ENCODE measurements around the gene SLC29A4.
"Not testable (repeated sequence)": the region's sequence is repeated elsewhere in the genome, so short reads cannot be mapped to it uniquely, and the experiment has no call there.

Gene SLC29A4

DNA sequence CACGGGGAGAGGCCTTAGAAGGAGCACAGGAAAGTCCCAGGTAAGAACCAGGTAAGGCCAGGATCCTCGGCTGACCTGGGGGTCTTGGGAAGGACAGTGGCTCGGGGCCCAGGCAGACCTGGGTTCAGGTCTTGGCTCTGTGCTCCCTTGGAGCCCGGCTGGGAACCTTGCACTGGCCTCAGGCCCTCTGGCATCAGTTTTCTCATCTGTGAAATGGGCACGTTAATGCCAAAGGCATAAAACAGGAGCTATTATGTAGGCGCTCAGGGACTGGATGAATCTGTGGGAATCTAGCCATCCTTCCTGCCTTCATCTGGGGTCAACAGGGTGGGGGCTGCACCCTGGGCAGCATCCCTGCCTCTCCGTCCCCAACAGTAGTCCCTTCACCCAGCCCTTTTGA, 8.3 kb upstream of the SLC29A4 start:
- Histone ChIP-seq H3K4me3 (ENCODE audit: insufficient read depth, low read depth, low read length, poor library complexity, severe bottlenecking) (no peak overlapping the region), H3K36me3 (ENCODE audit: control insufficient read depth, insufficient read depth, low read length) (no peaks in the 10 kb centered on the region), H3K9me3 (ENCODE audit: control insufficient read depth, low read length) (no peaks in the 10 kb centered on the region), H3K27ac (ENCODE audit: insufficient read depth, low read length, poor library complexity, severe bottlenecking) (no peak overlapping the region), H3K4me1 (ENCODE audit: control insufficient read depth, insufficient read depth, low read length, poor library complexity, severe bottlenecking) (no peaks in the 10 kb centered on the region), H3K27me3 (replicated peaks; ENCODE audit: control insufficient read depth, insufficient read depth, low read length, poor library complexity, severe bottlenecking) (no peaks in the 10 kb centered on the region)
- DNase-seq, result no peak

- H3K27ac ChIP-seq (ENCODE audit: insufficient read depth, low read length, poor library complexity, severe bottlenecking); DNase-seq; H3K9me3 ChIP-seq (ENCODE audit: control insufficient read depth, low read length); H3K36me3 ChIP-seq (ENCODE audit: control insufficient read depth, insufficient read depth, low read length); H3K4me1 ChIP-seq (ENCODE audit: control insufficient read depth, insufficient read depth, low read length, poor library complexity, severe bottlenecking); H3K27me3 ChIP-seq (replicated peaks; ENCODE audit: control insufficient read depth, insufficient read depth, low read length, poor library complexity, severe bottlenecking); H3K4me3 ChIP-seq (ENCODE audit: insufficient read depth, low read depth, low read length, poor library complexity, severe bottlenecking): not testable (repeated sequence)
Observed at GRCh38 chr7:5274985-5275431, 7.7 kb upstream of the SLC29A4 start.

GRCh38 chr7:5275510-5275909, 7.2 kb upstream of the SLC29A4 start:
- not testable (repeated sequence) for H3K27me3 ChIP-seq (replicated peaks; ENCODE audit: control insufficient read depth, insufficient read depth, low read length, poor library complexity, severe bottlenecking); H3K4me1 ChIP-seq (ENCODE audit: control insufficient read depth, insufficient read depth, low read length, poor library complexity, severe bottlenecking); H3K27ac ChIP-seq (ENCODE audit: insufficient read depth, low read length, poor library complexity, severe bottlenecking); H3K9me3 ChIP-seq (ENCODE audit: control insufficient read depth, low read length); H3K36me3 ChIP-seq (ENCODE audit: control insufficient read depth, insufficient read depth, low read length); DNase-seq; H3K4me3 ChIP-seq (ENCODE audit: insufficient read depth, low read depth, low read length, poor library complexity, severe bottlenecking)

GRCh38 chr7:5276123-5276522, 6.6 kb upstream of the SLC29A4 start:
- H3K9me3 ChIP-seq (ENCODE audit: control insufficient read depth, low read length); H3K27me3 ChIP-seq (replicated peaks; ENCODE audit: control insufficient read depth, insufficient read depth, low read length, poor library complexity, severe bottlenecking); DNase-seq; H3K36me3 ChIP-seq (ENCODE audit: control insufficient read depth, insufficient read depth, low read length); H3K4me3 ChIP-seq (ENCODE audit: insufficient read depth, low read depth, low read length, poor library complexity, severe bottlenecking); H3K27ac ChIP-seq (ENCODE audit: insufficient read depth, low read length, poor library complexity, severe bottlenecking); H3K4me1 ChIP-seq (ENCODE audit: control insufficient read depth, insufficient read depth, low read length, poor library complexity, severe bottlenecking): not testable (repeated sequence)

DNA sequence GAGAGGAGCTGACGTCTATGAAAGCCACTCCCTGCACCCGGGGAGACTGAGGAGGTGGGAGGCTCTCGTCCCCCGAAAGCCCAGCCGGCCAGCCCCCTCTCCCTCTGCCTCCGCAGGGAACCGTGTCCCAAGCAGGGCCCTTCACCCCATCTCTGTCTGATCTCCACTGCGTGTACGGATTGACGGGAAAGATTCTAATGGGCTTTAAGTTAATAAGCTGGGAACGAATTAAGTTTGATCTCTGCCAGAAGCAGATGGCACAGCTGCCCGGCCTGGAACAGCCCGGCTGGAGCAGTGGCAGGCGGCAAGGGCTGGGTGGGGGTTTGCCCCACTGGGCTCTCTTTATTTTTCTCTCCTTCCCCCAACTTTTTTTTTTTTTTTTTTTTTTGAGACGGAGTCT, 6.1 kb upstream of the SLC29A4 start:
- Histone ChIP-seq H3K9me3 (ENCODE audit: control insufficient read depth, low read length) (no peaks in the 10 kb centered on the region), H3K27me3 (replicated peaks; ENCODE audit: control insufficient read depth, insufficient read depth, low read length, poor library complexity, severe bottlenecking) (no peaks in the 10 kb centered on the region), H3K4me3 (ENCODE audit: insufficient read depth, low read depth, low read length, poor library complexity, severe bottlenecking) (no peak overlapping the region), H3K27ac (ENCODE audit: insufficient read depth, low read length, poor library complexity, severe bottlenecking) (no peak overlapping the region), H3K4me1 (ENCODE audit: control insufficient read depth, insufficient read depth, low read length, poor library complexity, severe bottlenecking) (no peaks in the 10 kb centered on the region), H3K36me3 (ENCODE audit: control insufficient read depth, insufficient read depth, low read length) (no peaks in the 10 kb centered on the region)
- no peak for DNase-seq

DNA sequence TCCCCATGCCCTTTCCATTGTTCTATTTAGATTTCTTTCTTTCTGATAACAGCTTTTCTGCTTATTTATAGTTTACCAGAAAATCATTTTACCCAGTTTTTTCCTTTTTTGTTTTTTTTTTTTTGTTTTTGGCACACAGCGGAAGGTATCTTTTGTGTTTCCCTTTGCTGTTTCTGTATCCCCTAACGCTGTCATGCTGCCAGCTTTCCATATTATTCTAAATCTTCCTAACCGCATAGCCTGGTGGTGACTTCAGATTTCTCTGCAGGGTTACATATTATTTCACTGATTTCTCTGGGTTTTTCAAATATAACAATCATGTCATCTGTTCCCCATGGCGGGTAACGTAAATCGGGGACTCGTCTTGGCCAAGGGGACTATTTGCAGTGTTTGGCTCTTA, 4.0 kb upstream of the SLC29A4 start:
- Histone ChIP-seq H3K36me3 (ENCODE audit: control insufficient read depth, insufficient read depth, low read length) (no peaks in the 10 kb centered on the region), H3K9me3 (ENCODE audit: control insufficient read depth, low read length) (no peaks in the 10 kb centered on the region), H3K4me1 (ENCODE audit: control insufficient read depth, insufficient read depth, low read length, poor library complexity, severe bottlenecking) (peaks cover 6% of the 10 kb centered on the region), H3K4me3 (ENCODE audit: insufficient read depth, low read depth, low read length, poor library complexity, severe bottlenecking) (no peak overlapping the region), H3K27ac (ENCODE audit: insufficient read depth, low read length, poor library complexity, severe bottlenecking) (no peak overlapping the region), H3K27me3 (replicated peaks; ENCODE audit: control insufficient read depth, insufficient read depth, low read length, poor library complexity, severe bottlenecking) (no peaks in the 10 kb centered on the region)
- no peak for DNase-seq

GRCh38 chr7:5279734-5280133, 3.0 kb upstream of the SLC29A4 start:
- Histone ChIP-seq H3K9me3 (ENCODE audit: control insufficient read depth, low read length) (no peaks in the 10 kb centered on the region), H3K4me1 (ENCODE audit: control insufficient read depth, insufficient read depth, low read length, poor library complexity, severe bottlenecking) (peaks cover 8% of the 10 kb centered on the region), H3K27ac (ENCODE audit: insufficient read depth, low read length, poor library complexity, severe bottlenecking) (no peak overlapping the region), H3K4me3 (ENCODE audit: insufficient read depth, low read depth, low read length, poor library complexity, severe bottlenecking) (no peak overlapping the region), H3K36me3 (ENCODE audit: control insufficient read depth, insufficient read depth, low read length) (no peaks in the 10 kb centered on the region), H3K27me3 (replicated peaks; ENCODE audit: control insufficient read depth, insufficient read depth, low read length, poor library complexity, severe bottlenecking) (no peaks in the 10 kb centered on the region)
- DNase-seq, result no peak

- not testable (repeated sequence) for H3K9me3 ChIP-seq (ENCODE audit: control insufficient read depth, low read length); DNase-seq; H3K4me1 ChIP-seq (ENCODE audit: control insufficient read depth, insufficient read depth, low read length, poor library complexity, severe bottlenecking); H3K27ac ChIP-seq (ENCODE audit: insufficient read depth, low read length, poor library complexity, severe bottlenecking); H3K27me3 ChIP-seq (replicated peaks; ENCODE audit: control insufficient read depth, insufficient read depth, low read length, poor library complexity, severe bottlenecking); H3K4me3 ChIP-seq (ENCODE audit: insufficient read depth, low read depth, low read length, poor library complexity, severe bottlenecking); H3K36me3 ChIP-seq (ENCODE audit: control insufficient read depth, insufficient read depth, low read length)
Observed at GRCh38 chr7:5281598-5282500, 894 bp upstream of the SLC29A4 start.

DNA sequence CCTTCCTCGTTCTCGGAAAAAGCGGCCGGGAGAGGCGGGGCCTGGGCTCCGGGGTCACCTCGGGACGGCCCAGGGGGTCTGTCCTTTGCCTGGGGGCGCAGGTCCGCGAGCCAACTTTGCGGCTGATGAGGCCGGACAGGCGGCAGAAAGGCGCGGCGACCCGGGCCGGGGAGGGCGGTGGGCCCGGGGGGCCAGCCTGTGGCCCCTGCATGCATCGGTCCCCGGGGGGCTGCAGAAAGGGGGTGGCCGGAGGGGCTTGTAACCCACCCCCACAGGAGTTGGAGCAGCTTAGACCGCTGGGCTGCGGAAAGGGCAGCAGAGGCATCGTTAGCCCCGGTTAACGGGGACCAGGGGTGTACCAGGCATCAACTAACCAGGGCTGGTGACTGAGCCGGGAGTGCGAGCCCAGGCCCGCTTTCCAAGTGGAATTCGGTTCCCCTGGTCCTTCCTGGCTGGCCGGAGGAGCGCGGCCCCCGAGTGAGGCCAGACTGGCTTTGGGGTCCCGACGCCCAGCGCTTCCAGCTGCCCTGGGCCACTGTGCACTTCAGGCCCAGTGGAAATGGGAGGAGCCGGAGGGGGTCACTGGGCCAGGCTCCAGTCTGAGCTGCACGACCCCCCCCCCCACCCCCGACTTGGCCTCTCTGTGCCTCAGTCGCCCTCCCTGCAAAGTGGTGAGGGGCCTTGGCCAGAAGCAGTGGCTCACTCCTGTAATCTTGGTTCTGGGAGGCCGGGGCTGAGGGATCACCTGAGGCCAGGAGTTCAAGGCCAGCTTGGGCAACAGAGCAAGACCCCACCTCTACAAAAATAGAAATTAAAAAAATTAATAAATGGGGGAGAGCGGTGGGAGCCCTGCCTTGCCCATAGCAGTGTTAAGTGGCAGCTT, 919 bp downstream of the SLC29A4 start:
- no peak for DNase-seq
- Histone ChIP-seq H3K9me3 (ENCODE audit: control insufficient read depth, low read length) (no peaks in the 10 kb centered on the region), H3K4me1 (ENCODE audit: control insufficient read depth, insufficient read depth, low read length, poor library complexity, severe bottlenecking) (peaks cover 8% of the 10 kb centered on the region), H3K27me3 (replicated peaks; ENCODE audit: control insufficient read depth, insufficient read depth, low read length, poor library complexity, severe bottlenecking) (no peaks in the 10 kb centered on the region), H3K27ac (ENCODE audit: insufficient read depth, low read length, poor library complexity, severe bottlenecking) (no peak overlapping the region), H3K36me3 (ENCODE audit: control insufficient read depth, insufficient read depth, low read length) (no peaks in the 10 kb centered on the region), H3K4me3 (ENCODE audit: insufficient read depth, low read depth, low read length, poor library complexity, severe bottlenecking) (peak overlapping the region; percentile 29)

Measured in effector memory CD4-positive, alpha-beta T cell (primary cell).